ENCODE data around the gene BNIP5.

Gene BNIP5

DNA sequence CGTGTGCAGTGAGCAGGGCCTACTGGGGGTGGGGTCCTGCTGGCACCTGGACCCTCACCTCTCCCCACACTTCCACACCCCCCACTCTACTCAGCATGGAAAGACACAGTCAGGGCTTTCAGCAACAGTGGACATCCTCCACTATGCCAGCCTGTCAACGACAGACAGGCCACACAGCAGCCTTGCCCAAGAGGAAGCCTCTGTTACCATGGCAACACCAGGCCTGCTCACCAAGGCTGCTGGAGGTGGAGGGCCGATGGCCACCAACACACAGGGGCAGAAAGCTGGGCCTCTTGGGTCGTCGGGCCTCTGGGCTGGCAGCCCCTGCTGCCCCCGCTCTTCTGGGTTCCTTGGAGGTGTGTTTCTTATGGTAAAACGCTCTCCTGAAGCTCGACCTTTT is 13.6 kb downstream of the BNIP5 start:
- no peak for DNase-seq (ENCODE audit: low read depth)

- no peak for DNase-seq (ENCODE audit: low read depth)
These were observed 14.1 kb downstream of the BNIP5 start for GRCh38 chr6:36322591-36322990.

DNA sequence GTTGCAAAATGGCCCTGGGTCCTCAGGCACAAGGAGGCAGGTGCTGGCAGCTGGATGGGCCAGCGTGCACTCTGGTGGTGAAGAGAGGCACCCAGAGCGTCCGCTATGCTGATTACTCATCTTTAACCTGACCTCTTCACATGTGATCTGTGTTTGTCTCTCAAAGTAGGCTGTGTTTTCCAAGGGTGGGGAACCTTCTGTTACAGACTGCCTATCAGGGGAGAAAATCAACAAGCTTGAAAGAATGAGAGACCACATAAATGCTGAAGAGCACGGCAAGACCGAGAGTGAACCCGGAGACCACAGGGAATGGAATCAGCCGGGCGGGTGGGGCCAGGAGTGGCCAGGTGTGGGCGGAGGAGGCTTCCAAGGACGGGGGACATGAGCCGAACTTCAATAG is 16.2 kb downstream of the BNIP5 start:
- DNase-seq (ENCODE audit: low read depth): no peak

GRCh38 chr6:36319821-36320220 is 16.9 kb downstream of the BNIP5 start:
- DNase-seq (ENCODE audit: low read depth): no peak

GRCh38 chr6:36319436-36319762 is 17.3 kb downstream of the BNIP5 start:
- DNase-seq (ENCODE audit: low read depth): no peak

DNA sequence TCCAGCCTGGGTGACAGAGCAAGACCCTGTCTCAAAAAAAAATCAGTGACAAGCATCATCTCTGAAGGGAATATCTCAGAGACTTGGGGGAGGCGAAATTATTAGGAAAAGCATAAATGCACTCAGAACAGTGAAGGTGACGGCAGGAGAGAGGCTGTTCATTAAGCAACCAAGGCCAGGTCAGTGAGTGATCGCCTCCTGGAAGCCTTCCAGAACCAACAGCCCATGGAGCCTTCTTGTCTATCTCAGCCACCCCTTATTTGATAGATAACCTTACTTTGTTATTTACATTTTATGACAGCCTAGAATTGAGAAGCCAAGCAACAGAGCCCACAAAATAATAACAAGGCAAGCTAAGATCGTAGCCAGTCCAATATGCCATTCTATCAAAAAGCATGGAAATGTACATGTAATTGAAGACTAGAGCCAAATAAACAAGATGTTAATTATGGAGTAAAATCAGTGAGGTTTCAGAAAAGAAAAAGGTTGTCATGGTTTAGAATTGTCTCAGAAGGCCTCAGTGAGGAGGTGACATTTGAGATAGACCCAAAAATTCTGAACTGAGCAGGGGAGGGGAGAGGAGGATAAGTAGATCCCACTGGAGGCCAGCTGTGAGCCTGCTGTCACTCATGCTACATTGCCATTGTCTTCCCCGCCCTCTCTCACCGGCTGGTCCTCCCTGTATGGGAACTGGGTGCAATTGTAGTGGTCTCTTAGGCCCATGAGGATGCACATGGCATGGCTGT is 17.8 kb downstream of the BNIP5 start:
- no peak for DNase-seq (ENCODE audit: low read depth)

GRCh38 chr6:36317623-36318022 is 19.1 kb downstream of the BNIP5 start:
- no peak for DNase-seq (ENCODE audit: low read depth)

DNA sequence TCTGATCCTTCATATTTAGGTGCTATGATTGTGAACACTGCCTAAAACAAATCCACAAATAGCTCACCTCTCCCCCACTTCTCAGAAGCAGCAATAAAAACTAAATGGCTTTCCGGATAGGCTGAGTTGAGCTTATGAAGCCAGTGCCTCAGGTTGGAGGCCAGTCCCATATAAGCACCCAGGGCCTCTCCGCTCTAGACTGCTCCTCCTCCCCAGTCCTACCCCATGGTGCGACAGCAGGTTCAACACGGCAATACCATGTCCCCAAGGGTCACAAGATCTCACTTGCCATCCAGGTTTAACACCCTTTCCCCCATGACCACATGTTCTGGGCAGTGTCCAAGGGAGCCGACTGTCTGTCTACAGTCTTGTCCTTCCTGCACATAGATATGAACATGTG is 20.8 kb downstream of the BNIP5 start:
- DNase-seq (ENCODE audit: low read depth): no peak

DNA sequence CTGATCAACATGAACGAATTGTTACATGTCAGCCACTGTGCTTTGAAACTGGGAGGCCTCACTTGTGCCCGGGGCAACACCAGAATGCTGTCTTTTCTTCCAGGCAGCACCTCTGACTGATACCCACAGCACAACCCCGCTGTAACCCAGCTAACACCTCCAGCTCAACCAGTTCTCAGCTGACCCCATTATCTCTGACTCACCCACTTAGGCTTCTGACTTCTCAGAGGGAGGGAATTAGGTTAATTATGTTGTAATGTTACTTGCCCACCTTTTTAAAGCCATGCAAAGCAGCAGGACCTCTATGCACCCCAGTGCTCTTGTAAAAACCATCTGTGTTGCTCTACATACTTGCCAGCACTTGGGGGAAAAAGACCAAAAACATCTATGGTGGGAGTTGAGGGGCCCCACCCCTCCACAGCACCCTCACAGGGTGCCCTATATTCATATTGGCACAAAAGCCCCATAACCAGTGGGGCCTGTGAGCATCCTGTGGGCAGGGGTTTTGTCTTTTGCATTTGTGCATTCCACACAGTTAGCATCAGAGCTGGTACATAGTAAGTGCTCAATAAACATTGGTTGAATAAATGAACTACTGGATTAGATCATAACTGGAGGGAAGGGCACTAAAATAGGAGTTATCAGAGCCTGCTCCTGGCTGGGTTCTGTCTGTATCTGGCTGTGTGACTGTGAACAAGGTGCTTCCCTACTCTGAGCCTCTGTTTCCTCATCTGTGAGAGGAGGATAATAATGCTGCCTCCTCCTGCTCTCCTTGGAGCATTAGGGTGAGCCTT is 22.3 kb downstream of the BNIP5 start:
- no peak for DNase-seq (ENCODE audit: low read depth)

DNA sequence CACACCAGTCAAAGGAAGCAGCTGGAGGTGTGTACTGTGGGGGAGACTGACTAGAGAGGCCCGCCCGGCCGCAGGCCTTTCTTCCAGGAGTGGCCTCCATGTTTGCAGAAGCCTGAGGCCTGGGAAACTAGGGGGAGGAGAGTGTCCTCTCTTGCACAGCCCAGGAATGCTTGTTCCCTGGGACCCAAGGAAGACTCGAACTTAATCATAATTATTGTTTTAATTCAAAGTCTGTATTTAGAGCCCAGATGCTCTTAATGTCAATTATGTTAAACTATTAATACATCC is 23.1 kb downstream of the BNIP5 start:
- DNase-seq (ENCODE audit: low read depth): no peak

DNA sequence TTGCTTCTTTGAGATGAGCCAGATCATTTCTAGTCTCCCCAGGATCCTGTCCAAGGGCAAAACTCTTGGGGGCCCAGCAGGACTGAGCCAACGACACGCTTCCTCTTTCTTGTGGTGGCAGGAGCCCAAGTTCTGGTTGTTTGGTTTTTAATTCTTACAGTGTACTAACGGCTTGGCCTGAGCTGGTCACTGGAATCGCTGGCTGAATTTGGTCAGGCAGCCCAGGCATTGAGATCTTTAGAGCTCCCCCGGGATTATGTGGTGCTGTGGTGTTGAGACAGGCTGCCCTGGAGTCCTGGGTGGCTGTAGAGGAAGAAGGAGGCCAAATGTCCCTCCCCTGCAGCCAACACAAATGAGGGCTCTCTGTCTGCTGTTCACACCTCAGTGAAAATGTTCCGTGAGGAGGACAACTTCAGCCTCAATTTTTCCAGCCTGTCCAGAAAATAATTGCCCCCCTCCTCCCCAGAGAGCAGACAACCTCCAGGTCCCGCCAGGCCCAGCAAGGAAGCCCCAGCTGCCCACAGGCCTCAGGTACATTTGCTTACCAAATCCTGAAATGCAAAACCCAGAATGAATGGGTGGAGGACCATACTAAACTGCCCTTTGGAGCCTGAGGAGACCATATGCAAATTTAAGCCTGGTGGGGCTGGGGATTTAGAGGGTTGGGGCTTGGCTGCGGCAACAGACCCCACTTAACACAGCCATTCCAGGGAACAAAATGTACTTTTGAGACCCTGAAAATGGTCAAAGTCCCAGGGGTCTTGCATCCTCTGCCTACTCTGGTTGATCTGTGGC is 23.6 kb downstream of the BNIP5 start:
- DNase-seq (ENCODE audit: low read depth): no peak

GRCh38 chr6:36309900-36310299 is 26.8 kb downstream of the BNIP5 start:
- no peak for DNase-seq (ENCODE audit: low read depth)

- no peak for DNase-seq (ENCODE audit: low read depth)
These were observed 27.5 kb downstream of the BNIP5 start for GRCh38 chr6:36309203-36309602.

GRCh38 chr6:36308514-36308913 is 28.2 kb downstream of the BNIP5 start:
- no peak for DNase-seq (ENCODE audit: low read depth)

GRCh38 chr6:36306375-36306774 is 30.3 kb downstream of the BNIP5 start:
- no peak for DNase-seq (ENCODE audit: low read depth)

GRCh38 chr6:36305885-36306284 is 30.8 kb downstream of the BNIP5 start:
- no peak for DNase-seq (ENCODE audit: low read depth)

GRCh38 chr6:36302227-36302976 is 34.3 kb downstream of the BNIP5 start:
- DNase-seq (ENCODE audit: low read depth): no peak

DNA sequence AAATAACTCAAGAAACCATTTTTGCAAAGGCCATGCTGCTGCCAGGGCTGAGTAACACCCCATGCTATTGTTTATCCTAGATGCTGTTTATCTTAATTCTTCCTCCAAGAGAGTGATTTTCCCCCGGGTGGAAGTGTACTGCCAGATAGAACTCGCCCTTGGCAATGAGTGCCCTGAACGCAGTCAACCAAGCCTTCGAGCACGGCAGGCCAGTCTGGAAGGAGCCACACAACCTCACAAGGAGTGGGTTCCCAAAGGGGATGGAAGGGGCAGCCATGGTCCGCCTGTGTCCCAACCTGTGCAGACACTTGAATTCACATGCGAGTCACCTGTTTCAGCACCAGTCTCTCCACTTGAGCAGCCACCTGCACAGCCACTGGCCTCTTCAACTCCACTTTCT is 34.9 kb downstream of the BNIP5 start:
- DNase-seq (ENCODE audit: low read depth): no peak

GRCh38 chr6:36301085-36301658 is 35.5 kb downstream of the BNIP5 start:
- no peak for DNase-seq (ENCODE audit: low read depth)

DNA sequence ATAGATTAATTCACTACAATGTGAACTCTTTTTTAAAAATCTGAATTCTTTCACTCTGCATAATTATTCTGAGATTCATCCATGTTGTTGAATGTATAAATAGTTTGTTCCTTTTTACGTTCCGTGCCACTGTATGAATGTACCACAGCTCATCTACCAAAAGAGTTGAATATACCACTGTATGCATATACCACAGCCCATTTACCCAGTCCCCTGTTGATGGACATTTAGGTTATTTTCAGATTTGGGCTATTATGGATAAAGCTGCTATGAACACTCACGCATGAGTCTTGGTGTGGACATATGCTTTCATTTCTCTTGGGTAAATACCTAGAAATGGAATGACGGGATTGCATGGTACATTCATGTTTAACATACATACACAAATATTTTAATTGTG is 38.7 kb downstream of the BNIP5 start:
- DNase-seq (ENCODE audit: low read depth): no peak

GRCh38 chr6:36297511-36297910 is 39.2 kb downstream of the BNIP5 start:
- DNase-seq (ENCODE audit: low read depth): no peak

DNA sequence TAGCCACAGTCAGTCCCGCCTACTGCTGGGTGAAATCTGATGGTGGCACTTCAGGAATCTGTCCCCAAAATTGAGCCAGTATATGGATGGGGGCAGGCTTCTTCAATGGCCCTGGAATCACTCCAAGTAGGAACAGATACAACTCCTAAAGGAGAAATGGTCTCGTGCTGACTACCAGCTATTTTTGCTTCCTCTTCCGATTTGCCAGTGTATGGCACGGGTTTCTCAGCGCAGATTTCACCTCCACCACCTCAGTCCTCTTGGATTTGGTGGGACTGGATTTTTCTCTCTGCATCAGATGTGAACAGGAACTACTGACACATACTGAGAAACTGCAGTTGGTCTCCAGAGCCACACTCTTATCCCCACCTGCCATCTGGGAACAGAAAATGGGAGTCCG is 39.6 kb downstream of the BNIP5 start:
- no peak for DNase-seq (ENCODE audit: low read depth)
